Ramos (cell line): Measurements from ENCODE around the gene FKBP11.

Experiments used
- in situ Hi-C: fragments of 300-500 bp; cut with MboI; formaldehyde crosslinking; loops from one replicate; pipeline ENCODE4 v1.14.3; 2022; ENCODE audit warnings: low sequenced_read_pairs; ENCODE audit not compliant: unreplicated experiment

The FKBP11 gene

DNA sequence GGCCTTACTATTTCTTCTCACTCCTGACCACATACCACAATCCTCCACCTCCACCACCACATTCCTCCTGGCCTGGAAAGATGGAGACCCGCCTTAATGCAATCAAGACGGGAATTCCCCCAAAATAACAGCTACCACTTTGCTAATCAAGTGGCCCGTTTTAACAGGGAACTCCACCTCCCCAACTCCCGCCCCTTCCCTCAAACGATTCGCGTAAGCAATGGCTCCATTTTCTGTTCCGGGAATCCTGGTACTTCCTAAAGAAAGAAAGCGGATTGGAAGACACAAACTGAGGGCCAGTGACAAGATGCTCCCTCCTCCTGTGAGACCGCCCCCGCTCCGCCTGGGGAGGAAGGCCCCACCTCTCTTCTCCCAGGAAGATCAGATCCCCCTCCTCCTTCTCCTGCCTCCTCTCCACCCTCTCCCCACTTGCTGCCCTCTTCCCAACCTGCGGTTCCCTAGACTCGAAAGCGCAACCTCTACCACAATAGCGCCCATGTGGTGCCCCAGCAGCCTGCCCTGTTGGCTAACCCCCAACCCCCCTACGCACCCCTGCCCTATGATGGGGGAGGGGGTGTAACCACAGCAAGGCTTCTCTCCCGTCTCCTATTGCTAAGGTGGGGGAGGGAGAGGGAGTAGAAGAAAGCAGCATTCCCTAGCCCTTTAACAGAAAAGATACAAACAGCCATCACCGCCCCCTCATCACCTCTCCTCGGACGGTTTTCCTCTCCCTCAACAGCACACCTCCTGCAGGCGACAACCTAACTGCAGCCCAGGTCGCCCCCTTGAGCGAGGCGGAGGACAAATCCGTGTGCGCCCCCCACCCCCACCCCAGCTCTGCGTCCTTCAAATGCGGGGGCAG, 31.2 kb upstream of the FKBP11 start:
- in situ Hi-C loops: no loop called here

DNA sequence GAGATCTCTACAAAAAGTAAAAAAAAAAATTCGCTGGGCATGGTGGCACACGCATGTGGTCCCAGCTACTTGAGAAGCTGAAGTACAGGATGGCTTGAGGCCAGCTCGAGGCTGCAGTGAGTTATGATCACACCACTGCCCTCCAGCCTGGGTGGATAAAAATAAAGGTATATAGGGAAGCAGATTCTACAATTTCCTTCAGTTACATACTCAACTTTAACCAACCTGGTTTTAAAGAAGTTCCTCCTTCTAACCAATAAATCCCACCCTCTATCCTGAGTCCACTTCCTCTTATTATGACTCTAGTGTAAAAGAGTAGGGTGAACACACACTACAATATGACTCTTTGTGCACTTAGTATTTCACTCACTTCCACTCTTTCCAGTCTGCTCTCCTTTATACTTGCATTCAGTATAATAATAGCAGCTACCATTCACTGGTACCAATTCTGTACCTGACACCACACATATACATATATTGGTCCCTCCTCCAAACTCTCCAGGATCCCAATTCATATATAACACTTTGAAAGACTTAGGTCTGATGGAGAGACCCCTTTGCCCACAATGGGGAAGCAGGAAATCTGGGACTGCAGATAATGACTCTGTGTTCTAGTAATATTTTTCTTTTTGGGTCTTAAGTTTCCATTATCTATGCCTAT, 29.7 kb upstream of the FKBP11 start:
- in situ Hi-C loops: no loop called here

DNA sequence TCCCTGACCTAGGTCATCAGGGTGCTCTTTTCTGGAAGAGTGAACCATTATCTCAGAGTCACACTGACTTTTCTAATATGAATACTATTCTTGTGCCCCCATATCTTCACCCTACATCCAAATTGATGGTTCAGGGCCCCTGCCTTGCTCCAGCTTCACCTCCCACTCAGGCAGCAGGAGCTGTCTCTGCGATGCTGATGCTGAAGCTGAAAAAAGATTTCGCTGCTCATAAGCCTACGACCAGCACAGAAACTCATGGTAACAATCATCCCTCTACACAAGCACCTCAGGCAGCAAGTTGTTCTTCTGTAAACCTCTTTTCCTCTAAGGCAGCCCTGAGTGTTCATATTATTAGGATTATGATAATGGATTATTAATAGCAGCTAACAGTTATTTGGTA, 28.8 kb upstream of the FKBP11 start:
- in situ Hi-C loops: no loop called here

DNA sequence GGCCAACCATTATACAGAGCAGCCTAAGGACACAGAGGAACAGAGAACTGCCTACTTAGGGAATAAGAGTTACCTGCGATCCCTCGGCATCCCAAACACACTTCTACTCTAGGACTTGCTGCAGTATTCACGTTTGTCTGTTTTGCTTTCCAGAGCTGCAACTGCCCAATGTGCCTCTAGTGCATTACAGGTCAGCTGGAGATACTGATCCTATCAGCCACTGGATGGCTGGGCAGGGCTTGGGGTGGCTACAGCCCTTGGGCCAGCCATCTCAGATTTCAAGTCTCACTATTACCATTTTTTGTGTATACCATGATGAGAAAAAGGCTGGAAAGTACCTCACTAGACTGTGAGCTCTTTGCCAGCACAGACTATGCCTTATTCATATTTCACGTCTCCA, 27.4 kb upstream of the FKBP11 start:
- in situ Hi-C loops: no loop called here

DNA sequence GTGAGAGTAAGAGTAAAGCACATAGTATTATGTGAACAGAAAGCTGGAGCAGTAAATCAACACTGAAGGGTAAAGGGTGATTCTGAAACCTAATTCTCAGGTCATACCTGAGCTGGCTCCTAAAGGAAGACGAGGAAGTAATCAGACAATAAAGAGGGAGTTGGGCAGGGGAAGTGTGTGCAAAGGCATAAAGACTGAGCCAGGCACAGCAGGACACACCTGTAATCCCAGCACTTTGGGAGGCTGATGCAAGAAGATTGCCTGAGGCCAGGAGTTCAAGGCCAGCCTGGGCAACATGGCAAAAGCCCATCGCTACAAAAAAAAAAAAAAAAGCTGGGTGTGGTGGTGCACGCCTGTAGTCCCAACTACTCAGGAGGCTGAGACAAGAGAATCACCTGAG, 22.4 kb upstream of the FKBP11 start:
- in situ Hi-C loops: no loop called here

DNA sequence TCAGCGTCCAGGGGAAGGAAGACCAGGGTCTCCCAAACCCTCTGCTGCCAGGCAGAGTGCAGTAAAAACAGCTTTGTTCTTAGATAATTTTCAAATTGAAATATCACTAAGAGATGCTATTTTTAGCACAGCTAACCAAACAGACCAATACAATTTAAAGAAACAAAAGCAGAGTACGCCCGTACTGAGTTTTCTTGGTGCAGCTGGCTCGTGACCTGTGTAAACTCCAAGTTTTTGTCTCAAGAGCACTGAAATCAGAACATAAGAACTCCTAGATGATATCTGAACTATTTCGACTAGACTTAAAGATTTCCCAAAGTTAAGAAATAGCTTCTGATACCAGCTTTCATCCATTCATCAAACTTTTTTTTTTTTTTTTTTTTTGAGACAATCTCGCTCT, 21.7 kb upstream of the FKBP11 start:
- in situ Hi-C loops: no loop called here

DNA sequence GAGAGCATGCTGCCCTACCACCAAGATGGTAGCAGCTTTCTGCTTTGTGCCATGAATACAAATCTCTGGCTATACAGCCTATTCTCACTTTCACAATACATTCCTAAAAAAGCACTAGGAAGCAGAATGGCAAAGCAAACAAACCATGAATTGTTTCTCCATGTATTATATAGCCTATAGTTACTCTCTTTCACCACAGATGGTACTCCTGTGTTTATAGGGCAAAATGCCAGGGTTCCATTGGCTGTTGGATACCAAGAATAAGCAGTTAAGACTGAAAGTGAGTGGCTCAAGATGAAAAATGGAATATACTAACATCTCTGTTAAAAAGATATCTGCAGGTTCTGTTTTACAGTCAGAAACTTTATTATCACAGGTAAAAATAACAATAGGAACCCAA, 20.9 kb upstream of the FKBP11 start:
- in situ Hi-C loops: no loop called here

DNA sequence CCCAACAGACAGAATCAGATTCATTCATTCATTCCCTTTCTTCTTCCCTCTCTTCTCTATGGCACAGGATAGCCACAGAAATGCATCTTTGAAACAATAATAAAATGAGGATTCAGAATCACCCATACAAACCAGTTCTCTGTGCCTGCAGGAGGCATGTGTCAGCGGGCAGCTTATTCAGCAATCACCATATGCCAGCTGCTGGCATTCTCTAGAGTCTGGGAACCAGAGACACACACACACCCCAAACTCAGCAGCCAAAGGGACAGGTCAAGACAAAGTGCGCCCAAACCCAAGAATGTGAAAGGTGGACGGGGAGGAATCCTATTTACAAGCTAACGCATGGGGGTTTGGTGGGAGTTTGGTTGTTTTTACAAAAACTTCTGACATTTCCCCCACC, 17.9 kb upstream of the FKBP11 start:
- in situ Hi-C loops: no loop called here

DNA sequence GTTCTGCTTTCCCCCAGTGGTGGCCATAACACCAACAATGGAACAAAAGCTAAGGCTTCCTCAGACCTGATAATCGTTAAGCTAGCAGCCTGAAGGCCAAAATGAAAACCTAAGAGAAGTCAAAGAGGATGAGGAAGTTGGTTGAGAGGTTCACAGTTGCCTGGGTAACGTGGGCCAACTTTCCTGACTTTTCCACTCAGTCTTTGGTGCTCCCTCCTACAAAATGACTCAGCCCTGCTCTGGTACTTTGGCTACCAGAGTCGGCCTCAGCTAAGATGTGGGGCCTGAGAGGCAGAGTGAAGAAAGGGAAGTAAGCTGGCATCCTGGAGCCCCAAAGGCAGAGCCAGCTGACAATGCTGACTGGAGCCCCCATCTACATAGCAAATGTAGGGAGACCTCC, 14.9 kb upstream of the FKBP11 start:
- in situ Hi-C loops: no loop called here

DNA sequence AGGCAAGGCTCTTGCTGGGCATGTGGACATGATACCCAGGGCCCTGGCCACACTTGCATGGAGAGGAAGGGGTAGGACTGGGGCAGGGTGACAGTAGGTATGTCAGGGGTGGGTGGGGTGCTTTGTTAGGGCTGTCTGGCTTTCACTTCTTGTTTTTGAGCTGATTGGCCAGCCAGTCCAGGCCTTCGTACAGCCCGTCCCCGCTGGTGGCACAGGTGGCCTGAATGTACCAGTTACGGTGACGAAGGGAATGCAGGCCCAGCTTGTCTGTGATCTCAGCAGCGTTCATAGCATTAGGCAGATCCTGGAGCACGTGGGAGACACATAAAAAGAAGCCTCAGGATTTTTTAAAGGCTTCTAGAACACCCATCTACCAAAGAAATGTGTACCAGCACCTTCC, 13.5 kb upstream of the FKBP11 start:
- in situ Hi-C loops: no loop called here

DNA sequence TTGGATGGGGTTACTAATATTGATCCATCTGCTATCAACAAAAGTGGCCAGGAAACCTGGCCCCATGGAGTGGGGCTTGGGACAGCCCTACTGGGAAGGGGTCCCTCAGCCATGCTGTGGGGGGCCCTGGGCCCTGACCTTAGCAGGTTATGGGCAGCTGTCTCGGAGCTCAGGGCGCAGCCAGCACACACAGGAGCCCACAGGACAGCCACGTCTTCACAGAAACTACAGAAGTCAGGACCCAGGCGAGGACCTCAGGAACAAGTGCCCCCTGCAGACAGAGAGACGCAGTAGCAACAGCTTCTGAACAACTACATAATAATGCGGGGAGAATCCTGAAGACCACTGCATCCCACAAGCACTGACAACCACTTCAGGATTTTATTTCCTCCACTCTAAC, 11.9 kb upstream of the FKBP11 start:
- in situ Hi-C loops: no loop called here

DNA sequence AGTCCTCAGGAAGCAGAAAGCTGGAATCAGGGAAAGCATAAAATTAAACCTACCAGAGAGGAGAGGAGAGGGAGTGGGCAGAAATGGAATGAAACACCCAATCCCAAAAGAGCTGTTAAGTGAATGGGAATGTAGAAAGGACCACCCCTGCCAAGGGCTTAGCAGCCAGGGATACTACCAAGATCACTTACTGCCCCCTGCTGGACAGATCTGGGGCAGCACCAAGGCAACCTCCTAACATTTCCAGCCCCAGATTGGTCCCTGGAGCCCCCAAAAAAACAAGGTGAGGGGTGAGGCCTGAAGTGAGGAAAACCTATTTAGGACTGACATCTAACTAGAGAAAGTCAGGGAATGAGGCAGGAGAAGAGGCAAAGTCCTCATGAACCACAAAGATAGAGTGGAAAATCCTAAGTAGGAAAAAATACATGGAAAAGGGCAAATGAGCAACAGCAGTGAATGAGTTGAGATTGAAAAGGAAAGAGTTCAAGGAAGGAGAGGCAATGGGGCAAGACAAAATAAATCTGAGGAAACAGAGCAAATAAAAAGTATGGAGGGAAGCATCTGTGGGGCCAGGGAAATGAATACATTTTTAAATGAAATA, 11.2 kb upstream of the FKBP11 start:
- in situ Hi-C loops: no loop called here

DNA sequence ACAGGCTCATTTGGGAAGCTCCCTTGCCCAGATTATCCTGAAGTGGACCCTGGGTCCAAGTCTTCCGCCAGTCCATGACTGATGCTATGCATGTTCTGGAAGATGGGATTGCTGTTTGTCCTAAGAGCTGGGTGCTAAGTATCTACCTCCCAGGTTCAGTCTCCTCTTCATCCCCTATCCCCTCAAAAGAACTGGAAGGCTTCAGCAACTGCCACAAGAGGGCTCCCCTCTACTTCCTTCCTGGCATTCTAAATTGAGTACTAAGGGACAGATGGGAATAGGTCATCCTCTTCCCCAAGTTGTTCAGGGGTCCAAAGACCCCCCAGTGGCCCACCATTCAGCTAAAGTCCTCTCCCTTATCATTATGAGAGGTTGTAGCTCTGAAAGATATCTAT, 9.0 kb upstream of the FKBP11 start:
- in situ Hi-C loops: no loop called here

DNA sequence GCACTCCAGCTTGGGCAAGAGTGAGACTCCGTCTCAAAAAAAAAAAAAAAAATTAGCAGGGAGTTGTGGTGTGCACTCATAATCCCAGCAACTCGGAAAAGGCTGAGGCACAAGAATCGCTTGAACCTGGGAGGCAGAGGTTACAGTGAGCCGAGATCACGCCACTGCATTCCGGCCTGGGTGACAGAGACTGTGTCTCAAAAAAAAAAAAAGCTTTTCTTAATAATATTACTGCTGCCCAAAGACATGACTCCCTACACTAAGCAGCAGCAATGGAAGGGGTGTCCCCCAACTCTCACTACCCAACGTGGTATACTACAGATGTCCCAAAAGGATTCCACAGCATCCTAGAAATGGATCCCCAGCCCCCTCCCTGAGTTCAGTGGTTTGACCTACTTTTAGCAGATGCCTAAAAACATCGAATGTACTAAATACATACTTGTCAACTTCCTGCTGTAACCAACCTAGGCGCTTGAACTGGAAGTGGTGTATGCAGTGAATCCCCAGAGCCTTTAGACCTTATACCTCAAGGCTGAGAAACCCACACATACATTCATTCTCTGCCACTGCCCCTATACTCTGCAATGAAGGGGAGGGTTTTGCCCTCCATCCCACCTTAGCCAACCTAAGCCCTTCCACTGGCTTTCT, 8.5 kb upstream of the FKBP11 start:
- in situ Hi-C loops: no loop called here

DNA sequence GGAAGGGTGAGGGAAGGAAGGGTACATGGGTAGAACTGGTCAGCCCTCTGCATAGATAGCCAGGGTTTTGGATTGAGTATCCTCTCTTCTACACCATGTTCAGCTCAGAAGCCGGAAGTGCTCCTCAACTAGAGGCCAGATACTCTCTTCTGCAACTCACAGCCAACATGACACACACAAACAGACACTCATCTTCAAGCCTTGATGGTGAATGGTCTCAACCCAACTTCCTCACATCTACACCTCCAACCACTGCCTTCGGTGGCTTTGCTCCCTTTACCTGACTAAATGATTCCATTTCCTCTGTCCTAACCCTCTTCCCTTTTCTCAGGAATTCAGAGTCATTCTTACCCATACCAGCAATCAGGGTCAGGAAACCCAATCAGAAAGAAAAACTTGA, 7.6 kb upstream of the FKBP11 start:
- in situ Hi-C loops: no loop called here

DNA sequence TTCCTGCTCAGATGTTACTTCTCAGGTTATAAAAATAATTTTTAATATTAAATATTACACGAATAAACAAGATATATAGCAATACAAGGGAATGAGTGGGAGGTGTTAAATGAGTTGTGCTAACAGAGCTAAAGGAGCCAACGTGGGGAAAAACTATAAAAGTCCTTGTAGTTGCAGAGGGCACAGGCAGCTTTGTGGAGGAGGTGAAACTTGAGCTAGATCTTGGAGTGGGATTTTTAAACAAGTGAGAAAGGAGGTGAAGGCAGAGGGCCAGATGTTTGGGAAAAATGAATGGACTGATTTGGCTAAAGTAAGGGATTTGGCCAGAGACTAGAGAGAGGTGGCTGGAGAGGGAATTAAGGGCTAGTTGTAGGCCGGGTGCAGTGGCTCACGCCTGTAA, 5.2 kb upstream of the FKBP11 start:
- in situ Hi-C loops: no loop called here

DNA sequence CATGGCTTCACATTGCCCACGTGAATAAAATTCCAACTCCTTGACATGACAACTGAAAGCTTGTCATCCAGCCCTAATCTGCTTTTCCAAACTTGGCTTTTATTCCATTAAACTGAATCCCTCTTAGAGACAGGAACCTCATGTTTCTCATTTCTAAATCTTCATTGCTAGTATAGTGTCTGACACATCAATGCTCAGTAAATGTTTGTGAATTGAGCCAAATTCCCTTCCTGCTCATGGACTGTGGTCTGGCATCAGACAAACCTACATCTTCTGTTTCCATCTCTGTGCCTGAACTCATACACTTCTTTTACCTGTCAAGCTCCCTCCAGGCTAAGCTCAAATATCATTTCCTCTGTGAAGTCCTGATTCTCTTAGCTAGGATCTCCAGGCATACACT, 4.3 kb upstream of the FKBP11 start:
- in situ Hi-C loops: no loop called here

DNA sequence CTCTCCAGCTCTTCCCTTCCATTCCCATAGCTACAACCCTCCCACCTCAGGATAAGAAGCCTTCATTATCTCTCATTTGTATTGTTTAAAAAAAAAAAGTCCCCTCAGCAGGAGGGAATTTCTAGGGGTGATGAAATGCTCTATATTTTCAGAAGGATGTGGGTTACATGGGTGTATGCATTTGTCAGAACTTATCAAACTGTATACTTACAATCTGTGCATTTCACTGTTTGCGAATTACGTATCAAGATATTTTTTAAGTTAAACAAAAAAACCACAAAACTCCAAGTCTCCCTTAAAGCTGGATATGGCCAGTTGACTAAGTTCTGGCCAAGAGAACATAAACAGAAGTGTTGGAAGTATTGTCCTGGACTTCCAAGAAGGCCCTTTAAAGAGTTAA, 2.0 kb upstream of the FKBP11 start:
- in situ Hi-C loops: no loop called here

DNA sequence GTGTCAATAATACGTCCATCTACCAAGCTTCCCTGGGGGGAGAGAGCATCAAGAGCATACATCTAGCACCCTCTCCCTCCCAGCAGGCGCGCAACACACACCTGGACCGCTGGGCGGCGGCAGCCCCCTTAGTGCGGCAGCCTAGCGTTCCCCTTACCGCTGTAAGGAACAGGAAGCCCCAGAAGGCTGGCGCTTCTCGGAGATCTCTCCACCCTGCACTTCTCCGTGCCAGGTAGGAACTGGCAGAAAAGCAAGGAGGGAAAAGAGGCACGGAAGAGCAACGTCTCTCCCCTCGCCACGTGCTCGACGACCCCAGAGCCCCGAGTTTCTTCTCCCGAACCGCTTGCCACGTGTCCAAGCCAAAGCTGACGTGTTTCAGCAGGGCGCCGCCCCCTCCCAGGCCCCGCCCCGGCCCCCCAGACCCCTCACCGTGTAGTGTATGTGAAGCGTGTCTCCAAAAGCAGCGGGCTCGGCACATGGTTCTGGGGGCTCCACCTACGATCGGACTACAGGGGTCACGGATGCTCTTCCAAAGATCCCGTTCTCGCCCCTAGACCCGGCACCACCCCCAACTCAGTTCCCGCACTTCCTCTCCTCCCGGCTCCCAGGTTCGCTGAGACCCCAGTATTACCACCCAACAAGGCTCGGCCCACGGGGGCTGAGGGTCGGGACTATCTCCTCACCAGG, 532 bp downstream of the FKBP11 start:
- in situ Hi-C loops: no loop called here

DNA sequence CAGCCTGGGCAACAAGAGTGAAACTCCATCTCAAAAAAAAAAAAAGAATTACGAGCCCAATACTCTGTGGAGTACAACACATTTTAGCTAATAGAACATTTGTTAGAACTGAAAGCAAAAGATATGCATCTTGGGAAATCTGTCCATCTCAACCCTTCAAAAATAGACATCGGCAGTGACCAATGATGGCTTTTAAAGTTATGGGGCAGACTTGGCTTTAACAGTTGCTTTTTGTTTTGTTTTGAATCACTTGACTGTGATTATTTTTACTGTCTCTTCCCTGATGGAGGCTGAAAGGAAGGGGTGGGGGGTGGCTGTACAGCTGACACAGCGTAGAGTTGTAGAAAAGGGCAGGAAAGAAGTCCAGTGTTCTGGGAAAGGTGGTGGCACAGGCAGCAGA, 2.2 kb downstream of the FKBP11 start:
- in situ Hi-C loops: no loop called here
